Dermis microvascular lymphatic vessel endothelial cell (primary cell): Measurements from ENCODE around the gene NTM. TPM values are rescaled to one million over a fixed set of nuclear protein-coding genes. Genes with fewer than 3 reads are reported as not detected.

Experiments used
- DNase-seq, 2 donors: peaks; one replicate each; pipeline versions ENCODE4 v3.0.0 to v3.0.0-alpha.2; 2010; ENCODE audit warnings: low read depth in 2 of 2
- total RNA-seq: library from RNA; depleted of rRNA; stranded (reverse); fragments of >200 nt; gene quantifications from 2 replicates; pipeline ENCODE4 v1.2.1, GENCODE V29; 2014

NTM gene
- total RNA-seq, 1 donor from 2014 or later: under 0.01 TPM

DNA sequence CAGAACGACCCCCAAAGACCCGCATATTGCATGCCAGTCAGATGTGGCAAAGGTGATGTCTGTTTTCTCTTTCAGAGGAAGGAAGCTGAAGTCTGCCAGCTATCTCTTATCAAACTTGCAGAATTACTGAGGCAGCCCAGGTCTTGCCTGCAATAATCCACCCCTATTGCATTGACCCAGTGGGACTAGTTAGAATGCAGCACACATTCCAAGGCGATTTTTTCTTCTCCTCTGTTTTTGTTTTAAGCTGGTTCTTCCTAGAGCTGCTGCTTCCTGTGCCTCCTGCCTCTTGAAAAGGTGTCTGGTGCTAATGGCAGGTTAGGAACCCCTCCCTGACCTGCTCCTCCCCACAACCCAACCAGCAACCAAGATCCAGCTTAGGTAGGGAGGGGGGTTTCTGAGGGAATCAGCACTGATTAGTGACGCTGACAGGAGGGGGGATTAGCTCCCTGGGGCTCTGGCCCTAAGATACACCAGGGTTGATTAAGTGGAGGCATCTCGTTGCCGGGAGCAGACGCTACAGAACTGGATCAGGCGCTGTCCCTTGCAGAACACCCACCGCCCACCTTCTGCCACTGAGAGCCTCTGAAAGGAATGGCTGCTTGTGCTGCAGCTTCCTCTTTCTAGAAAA, 2.8 kb downstream of the NTM start:
- DNase-seq: no peak

GRCh38 chr11:131373756-131374155, 3.3 kb downstream of the NTM start:
- no peak for DNase-seq

DNA sequence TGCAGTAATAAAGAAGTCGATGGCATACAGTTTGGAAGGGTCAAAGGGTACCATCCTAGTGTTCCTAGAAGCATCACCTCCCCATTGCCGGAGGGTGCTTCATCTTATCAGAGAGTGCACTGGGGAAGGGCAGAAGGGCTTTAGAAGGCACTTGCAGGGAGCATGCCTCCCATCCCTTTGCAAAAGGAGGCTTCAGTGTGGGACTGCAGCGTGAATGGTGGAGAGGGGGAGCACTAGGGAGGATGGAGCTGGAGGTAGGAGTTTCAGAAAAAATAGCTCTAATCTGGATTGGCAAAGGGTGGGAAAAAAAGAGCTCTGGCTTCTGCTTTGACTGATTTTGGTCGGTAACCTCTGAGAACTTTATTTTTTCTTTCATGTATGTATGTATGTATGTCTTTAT, 5.0 kb downstream of the NTM start:
- DNase-seq: no peak

DNA sequence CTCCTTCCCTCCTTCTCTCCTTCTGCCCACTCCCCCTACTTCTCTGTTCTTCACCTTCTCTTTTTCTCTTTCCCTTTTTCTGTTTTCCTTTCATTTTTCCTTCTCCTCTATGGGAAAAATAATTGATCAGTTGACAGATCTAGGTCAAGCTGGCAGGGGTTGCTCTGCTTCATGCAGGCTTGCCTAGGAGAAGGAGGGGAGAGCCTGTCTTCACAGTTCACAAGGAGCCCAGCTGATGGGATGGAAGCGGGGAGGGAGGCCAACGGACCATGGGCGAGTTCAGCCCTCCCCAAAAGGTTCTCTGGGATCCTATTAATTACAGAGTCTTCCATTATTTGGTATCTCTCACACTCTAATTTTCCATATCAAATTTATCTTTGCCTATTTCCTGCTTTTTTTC, 5.5 kb downstream of the NTM start:
- no peak for DNase-seq

DNA sequence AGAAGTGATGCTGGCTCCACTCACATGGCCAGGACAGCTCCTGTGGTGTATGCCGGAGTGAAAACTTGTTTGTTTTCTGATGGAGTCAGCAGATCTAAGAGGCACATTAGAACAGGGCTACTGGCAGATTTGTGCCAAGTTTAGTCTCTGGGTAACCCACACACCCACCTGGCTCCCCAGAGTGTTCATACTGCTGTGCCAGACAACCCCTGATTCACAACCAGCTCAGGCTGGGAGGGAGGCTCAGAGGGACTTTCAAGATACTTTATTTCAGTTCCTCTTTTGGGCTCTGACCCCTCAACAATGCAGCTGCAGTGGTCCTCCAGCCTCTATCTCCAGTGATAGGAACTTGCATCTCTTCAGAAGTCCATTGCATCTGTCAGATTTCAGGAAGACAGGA, 8.5 kb downstream of the NTM start:
- DNase-seq: no peak

DNA sequence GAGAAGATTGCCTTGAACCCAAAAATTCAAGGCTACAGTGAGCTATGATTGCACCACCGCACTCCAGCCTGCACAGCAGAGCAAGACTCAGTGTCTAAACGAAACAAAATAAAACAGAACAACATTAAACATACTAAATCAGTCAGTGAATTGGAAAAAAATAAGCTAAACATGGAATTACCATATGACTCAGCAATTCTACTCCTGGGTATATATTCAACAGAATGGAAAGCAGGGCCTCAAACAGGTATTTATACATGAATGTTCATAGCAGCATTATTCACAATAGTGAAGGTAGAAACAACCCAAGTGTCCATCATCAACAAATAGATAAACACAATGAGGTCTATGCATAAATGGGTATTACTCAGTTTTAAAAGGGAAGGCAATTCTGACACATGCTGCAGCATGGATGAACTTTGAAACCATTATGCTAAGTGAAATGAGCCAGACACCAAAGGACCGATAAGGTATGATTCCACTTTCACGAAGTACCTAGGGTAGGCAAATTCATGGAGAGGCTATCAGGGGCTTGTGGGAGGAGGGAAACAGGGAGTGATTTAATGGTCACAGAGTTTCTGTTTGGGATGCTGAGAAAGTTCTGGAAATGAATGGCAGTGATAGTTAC, 15.5 kb downstream of the NTM start:
- DNase-seq: no peak

- DNase-seq: no peak
Measured at GRCh38 chr11:131386408-131386807, 16.0 kb downstream of the NTM start.

DNA sequence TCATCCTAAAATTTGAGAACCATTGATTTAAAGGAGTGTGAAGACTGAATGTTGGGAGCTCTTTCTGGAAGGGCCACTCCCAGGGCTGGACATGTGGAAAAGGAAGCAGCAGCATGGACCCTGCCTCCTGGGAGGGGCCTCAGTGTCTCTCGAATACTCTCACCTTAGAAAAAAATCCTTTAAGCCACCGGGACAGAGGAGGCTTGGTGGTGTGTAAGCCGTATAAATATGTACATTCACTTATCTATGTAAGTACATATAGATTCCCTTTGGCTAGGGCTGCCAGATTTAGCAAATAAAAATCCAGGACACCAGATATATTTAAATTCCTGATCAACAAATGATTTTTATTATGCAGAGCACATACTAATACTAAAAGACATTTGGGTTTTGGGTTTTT, 17.6 kb downstream of the NTM start:
- no peak for DNase-seq

DNA sequence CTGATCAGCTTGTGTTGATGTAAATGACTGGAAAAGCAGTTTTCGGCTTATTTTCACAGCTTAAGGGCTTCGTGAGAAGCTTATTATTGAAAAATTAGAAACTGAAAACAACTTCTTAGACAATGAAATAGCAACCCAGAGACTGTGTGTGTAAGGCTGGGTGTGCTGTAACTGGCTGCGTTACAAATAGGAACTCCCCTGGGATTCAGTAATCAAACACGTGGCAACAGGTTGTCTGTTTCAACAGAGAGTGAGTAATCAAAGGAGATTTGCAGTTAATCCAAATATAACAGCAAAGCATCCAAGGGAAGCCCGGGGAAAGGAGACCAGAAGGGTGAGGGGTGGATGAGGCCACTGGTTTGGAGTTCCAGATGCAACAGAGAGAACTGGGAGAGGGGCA, 19.2 kb downstream of the NTM start:
- no peak for DNase-seq

- no peak for DNase-seq
Measured at GRCh38 chr11:131391176-131391575, 20.8 kb downstream of the NTM start.

DNA sequence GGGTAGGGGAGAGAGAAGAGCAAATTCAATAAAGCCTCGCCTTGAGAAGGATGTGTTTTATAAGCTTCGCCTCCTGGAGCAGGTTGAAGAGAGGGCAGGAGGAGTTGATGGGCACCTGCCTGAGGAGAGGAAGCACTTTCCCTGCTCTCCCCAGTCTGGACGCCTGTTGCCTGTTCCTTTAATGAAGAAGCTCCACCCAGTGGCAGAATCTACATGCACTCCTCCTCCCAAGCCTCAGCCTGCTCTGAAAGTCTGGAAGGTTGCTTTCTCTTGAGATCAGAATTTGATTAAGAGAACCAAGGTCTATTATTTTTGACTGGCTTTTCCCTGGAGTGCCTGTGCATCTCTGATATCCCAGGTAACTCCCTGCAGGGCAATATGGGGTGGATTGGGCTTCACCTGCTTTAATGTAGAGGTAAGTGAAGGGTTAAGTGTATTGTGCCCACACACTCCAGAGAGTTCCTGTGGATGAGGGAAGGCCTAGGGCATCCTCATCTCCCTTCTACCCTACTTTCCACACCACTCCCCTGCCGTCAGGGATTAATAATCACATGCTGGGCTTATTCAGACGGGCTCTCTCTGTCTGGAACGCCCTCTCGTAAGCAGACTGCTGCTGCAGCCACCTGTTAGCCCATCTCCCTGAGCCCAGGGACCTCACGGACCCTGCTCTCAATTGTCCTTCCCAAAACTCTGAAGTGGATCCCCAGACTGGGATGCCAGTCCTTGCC, 22.3 kb downstream of the NTM start:
- no peak for DNase-seq

DNA sequence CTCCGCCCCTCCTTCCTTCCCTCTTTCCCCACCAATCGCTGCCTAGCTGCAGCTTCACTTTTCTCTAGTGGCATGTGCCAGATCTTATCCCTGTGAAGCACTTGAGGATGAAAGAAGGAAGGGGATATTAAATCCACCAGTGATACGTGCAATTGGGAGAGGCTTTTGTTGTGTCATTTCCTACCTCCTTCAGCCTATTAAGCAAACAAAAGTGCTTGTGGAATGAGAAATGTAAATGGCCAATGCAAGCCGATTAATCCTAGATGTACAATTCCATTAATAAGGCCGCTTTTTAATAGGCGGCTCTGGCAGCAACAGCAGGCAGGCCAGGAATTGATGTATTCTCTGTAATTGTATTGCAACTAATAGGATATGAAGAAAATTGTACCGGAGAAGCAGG, 23.3 kb downstream of the NTM start:
- DNase-seq: no peak

GRCh38 chr11:131397675-131398074, 27.3 kb downstream of the NTM start:
- no peak for DNase-seq

DNA sequence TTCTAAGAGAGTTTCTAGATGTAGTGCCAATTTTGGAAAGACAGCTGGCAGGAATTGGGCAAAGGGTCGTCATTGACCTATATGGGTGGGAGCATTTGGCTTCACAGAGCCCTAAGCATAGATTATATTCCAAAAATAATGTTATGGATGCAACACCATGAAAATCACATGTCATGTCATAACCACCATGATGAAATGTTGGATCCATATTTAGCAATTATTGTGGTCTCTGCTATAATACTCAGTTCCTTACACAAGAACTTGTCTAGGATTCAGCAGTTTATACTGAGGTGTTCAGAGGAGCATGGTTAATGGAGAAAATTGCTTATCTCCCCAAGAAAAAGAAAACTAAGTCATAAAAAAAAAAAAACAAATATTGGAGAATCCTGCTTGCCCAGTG, 31.6 kb downstream of the NTM start:
- DNase-seq: no peak

- DNase-seq: no peak
Measured at GRCh38 chr11:131404010-131404409, 33.6 kb downstream of the NTM start.

GRCh38 chr11:131408025-131408640, 37.7 kb downstream of the NTM start:
- DNase-seq: no peak

GRCh38 chr11:131409345-131409744, 38.9 kb downstream of the NTM start:
- DNase-seq: no peak

GRCh38 chr11:131411636-131412035, 41.2 kb downstream of the NTM start:
- DNase-seq: no peak

DNA sequence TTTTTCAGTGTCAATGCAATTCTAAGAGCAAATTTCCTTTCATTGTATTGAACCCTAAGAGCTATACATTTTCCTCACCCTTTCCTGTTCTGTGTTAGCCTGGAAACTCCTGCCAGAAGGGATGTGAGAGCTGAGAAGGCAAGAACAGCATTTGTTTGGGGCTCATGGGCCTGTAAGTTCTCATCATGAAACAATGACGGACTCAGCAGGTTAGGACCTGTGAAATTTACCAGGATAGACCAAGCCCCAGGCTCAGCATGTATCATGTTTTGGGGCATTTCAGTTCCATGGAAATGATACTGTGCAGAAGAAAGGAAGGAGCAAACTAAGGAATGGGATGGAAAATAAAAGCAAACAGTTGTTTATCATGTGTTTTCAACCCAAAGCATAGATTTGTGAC, 41.6 kb downstream of the NTM start:
- no peak for DNase-seq

GRCh38 chr11:131413217-131413616, 42.8 kb downstream of the NTM start:
- no peak for DNase-seq

DNA sequence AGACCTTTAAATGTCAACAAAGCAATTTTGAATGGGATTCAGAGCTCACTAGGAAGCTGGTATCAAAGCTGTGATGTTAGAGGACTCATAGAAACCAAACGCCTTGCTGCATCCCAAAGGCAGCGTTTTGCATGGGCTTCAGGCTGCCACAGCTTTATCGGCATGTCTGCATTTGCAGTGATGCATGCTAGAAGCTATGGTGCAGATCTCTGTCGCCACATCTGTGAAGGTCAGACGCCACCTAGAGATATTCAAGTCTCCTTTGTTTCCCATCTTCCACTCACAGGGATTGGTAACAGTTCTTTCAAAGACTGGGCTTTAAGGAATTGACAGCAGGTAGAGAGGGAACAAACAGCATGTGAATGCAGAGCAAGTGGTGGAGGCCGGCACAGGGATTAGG, 47.8 kb downstream of the NTM start:
- no peak for DNase-seq

DNA sequence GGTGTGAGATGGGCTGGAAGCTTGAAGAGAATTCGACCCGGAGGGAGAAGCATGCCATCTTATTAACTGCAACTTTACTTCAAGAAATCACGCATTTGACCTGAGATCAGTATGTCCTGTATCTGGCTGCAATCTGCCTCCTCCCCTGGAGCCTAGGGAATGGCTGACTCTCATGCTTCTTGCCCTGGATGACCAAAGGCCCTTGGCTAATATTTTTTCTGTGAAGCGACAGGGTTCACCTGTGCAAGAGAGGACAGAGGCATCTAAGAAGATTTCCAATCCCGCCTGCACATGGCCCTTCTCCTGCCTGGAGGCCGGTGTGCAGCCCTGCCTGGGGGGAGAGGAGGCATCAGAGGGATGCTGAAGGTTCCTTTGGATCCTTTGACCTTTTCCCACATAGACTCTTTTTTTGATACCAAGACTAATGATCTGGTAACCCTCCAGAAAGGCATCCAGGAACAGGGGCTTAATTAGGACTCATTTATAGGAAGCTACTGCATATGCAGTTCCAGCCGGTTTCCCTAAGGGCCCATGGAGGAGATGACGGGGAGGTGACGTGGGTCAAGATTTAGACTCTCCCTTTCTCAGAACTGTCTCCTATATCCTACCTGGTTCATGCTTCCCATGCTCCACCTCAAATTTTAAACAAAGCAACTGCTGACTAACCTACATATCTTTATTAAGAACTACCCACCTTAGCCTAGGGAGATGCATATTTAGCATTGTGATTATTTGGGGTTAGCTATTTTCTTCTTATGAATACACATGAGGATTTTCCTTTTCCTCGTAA, 50.8 kb downstream of the NTM start:
- DNase-seq: no peak
